ENCODE data around the gene B4GALT5. TPM values are rescaled to one million over a fixed set of nuclear protein-coding genes. Genes with fewer than 3 reads are reported as not detected.

Gene B4GALT5
- total and polyA plus RNA-seq, 12 donors: 14.2 to 137 (median 69.1) TPM

DNA sequence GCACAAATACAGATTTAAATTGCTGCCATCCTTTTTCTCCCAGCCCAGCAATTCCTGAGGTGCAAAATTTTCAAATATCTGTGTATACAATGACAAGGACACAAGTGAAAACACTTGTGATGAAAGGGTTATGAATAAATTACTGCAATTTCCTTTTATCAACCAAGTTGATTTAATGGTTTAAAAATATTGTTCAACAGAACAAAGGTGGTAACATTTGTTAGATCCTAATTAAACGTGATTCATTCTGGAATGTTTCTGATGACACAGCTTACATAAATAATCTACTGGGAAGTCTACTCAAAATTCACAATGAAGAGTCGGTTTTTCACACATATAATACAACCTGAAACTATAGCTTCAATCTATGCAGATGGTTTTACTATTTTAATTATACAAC lies 17.1 kb downstream of the B4GALT5 start:
- peak overlapping the region in 3 of 5 donors; percentile 41 to 55 (median 47) for H3K27ac ChIP-seq
- intact Hi-C loops (cut with DNase I): no loop called here
- TF ChIP-seq, protein P1, sequence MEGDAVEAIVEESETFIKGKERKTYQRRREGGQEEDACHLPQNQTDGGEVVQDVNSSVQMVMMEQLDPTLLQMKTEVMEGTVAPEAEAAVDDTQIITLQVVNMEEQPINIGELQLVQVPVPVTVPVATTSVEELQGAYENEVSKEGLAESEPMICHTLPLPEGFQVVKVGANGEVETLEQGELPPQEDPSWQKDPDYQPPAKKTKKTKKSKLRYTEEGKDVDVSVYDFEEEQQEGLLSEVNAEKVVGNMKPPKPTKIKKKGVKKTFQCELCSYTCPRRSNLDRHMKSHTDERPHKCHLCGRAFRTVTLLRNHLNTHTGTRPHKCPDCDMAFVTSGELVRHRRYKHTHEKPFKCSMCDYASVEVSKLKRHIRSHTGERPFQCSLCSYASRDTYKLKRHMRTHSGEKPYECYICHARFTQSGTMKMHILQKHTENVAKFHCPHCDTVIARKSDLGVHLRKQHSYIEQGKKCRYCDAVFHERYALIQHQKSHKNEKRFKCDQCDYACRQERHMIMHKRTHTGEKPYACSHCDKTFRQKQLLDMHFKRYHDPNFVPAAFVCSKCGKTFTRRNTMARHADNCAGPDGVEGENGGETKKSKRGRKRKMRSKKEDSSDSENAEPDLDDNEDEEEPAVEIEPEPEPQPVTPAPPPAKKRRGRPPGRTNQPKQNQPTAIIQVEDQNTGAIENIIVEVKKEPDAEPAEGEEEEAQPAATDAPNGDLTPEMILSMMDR (IDR thresholded peaks at IDR 0.05): no peak
- no peak for TF ChIP-seq POLR2A (IDR thresholded peaks at IDR 0.05)
- DNase-seq: no peak
- no peaks in the 10 kb centered on the region for H3K9me3 ChIP-seq (replicated peaks in 1 of 3)
- H3K4me1 ChIP-seq (replicated peaks in 1 of 2): peaks cover 43 to 84% of the 10 kb centered on the region in 2 donors
- no peaks in the 10 kb centered on the region for H3K27me3 ChIP-seq
- 31 to 34% (median 32%) methylated on average over 2 of the region's 2 CpGs for WGBS, 4 donors
- no peak overlapping the region for H3K4me3 ChIP-seq
- no peaks in the 10 kb centered on the region for H3K36me3 ChIP-seq (replicated peaks in 1 of 2)

DNA sequence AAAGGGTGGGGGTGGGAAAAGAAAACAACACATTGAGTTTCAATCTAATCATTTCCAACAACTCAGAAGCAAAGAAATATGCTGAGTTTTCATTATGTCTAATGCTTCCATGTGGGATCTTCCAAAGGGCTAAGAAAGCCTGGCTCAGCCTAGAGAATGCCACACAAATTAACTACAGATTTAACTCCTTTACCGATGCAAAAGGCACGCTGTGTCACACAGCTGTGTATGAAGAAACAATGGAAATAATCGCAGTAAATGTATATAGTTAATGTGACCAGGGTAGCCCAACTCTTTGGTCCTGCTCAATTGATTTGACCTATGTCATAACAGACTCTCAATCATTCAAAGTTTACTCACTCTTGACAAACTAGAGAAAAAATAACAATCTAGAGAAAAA lies 17.8 kb downstream of the B4GALT5 start:
- Histone ChIP-seq H3K27me3 (no peaks in the 10 kb centered on the region), H3K4me1 (replicated peaks in 1 of 2) (peaks cover 41 to 84% of the 10 kb centered on the region in 2 donors), H3K27ac (peak overlapping the region in 1 of 5 donors; percentile 29), H3K36me3 (replicated peaks in 1 of 2) (no peaks in the 10 kb centered on the region), H3K4me3 (no peak overlapping the region), H3K9me3 (replicated peaks in 1 of 3) (no peaks in the 10 kb centered on the region)
- WGBS, 4 donors: 78 to 84% (median 80%) methylated on average over 3 of the region's 3 CpGs
- intact Hi-C loops (cut with DNase I): no loop called here
- no peak for DNase-seq
- TF ChIP-seq, protein P1 (IDR thresholded peaks at IDR 0.05): no peak
- no peak for TF ChIP-seq POLR2A (IDR thresholded peaks at IDR 0.05)

DNA sequence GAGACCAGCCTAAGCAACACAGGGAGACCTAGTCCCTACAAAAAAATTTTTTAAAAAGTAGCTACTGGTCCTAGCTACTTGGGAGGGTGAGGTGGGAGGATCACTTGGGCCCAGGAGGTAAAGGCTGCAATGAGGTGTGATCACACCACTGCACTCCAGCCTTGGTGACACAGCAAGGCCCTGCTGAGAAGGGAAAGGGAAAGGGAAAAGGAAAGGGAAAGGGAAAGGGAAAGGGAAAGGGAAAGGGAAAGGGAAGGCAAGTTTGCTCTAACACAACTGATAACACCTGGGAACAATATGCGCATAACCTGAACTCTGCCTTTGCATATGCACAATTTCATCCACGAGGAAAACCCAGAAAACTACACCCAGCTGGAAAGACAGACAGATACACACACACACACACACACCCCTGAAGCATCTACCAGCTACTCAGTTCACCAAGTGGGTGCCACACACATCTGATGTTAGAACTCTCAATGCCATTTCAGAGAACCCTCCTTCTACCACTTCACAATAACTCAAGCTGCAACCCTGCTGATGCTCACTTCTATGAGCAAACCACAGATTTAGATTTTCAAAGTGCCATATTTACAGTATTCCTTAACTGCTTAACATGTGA lies 19.1 kb downstream of the B4GALT5 start:
- H3K9me3 ChIP-seq (replicated peaks in 1 of 3): no peaks in the 10 kb centered on the region
- intact Hi-C loops (cut with DNase I): no loop called here

DNA sequence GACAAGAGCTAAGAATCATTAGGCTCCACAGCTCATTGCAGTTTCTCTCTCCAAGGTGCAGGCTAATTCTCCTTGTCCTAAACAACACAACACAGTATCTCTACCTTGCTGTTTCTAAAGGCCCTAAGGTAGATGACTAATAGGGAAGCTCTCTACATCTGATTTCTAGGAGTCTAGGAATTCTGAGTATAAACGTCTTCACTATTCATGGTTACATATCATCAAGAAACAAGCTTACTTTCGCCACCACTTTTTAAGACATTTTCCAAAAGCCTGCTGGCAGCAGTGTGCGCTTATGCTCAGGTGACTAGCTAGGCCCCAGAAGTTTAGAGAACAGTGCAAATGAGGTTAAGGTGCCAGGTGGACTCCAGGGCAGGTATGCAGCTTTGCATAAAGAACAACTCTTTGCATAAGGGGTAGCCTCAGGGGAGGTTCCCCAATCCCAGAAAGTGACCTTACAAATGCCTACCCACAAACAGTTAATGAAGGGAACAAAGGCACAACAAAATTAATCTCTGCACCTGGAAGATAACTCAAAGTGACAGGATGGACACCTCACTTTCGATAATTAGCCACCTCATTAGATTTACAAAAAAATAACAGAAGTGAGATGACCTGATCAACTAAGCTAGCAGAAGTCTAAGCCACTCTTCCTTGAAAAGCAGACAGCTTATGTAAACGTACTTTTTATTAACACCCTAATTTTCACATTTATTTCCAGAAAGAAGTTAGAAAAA lies 20.1 kb downstream of the B4GALT5 start:
- H3K36me3 ChIP-seq (replicated peaks in 1 of 2): no peaks in the 10 kb centered on the region
- H3K4me1 ChIP-seq (replicated peaks in 1 of 2): peaks cover 23 to 84% of the 10 kb centered on the region in 2 donors
- TF ChIP-seq, protein P1 (IDR thresholded peaks at IDR 0.05): no peak
- TF ChIP-seq POLR2A (IDR thresholded peaks at IDR 0.05): no peak
- H3K9me3 ChIP-seq (replicated peaks in 1 of 3): no peaks in the 10 kb centered on the region
- WGBS, 4 donors: 68 to 78% (median 72%) methylated on average over 5 of the region's 5 CpGs
- no peaks in the 10 kb centered on the region for H3K27me3 ChIP-seq
- DNase-seq: no peak
- H3K27ac ChIP-seq: peak overlapping the region in 3 of 5 donors; percentile 7 to 32 (median 23)
- no peak overlapping the region for H3K4me3 ChIP-seq
- intact Hi-C loops (cut with DNase I): no loop called here

More for the DNA sequence above, 19.1 kb downstream of the B4GALT5 start:
- no peak for DNase-seq
- no peak overlapping the region for H3K4me3 ChIP-seq
- WGBS, 4 donors: 52 to 73% (median 56%) methylated on average over 2 of the region's 2 CpGs
- TF ChIP-seq, protein P1 (IDR thresholded peaks at IDR 0.05): no peak
- TF ChIP-seq POLR2A (IDR thresholded peaks at IDR 0.05): no peak
- H3K36me3 ChIP-seq (replicated peaks in 1 of 2): no peaks in the 10 kb centered on the region
- H3K27ac ChIP-seq: peak overlapping the region in 2 of 5 donors; percentile 7 to 32
- no peaks in the 10 kb centered on the region for H3K27me3 ChIP-seq
- peaks cover 33 to 84% of the 10 kb centered on the region in 2 donors for H3K4me1 ChIP-seq (replicated peaks in 1 of 2)
